ENCODE measurements around the gene EMILIN2.

The EMILIN2 gene

DNA sequence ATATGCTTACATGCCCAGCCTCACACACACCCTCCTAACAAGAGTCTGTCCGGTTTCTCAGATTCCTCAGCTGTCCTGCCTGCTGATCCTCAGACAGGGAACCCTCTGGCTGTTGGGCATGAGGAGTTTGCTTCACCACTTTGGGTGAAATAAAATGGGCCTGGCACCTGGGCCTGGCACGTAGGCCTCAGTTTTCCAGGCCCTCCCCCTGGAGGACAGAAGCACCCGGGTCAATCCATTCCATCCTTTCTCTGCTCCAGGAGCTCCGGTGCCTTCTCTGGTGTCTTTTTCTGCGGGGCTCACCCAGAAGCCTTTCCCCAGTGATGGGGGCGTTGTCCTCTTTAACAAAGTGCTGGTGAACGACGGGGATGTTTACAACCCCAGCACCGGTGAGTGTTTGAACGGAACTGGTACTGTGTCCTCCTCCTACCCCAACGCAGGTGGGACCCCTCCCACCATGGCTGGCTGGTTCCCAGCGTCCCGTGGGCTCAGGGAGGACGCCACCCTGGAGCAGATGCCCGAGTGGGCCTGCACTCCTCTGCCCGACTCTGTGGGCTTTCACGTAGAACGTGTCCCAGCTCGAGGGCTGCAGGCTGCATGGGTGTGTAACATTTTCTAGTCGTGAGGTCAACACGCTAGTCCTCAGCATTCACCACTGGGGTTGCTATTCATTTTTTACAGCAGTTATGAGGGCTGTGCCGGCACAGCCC, 62.8 kb downstream of the EMILIN2 start:
- no peak overlapping the region for H3K4me3 ChIP-seq (ENCODE audit: low read depth, low read length)
- no peaks in the 10 kb centered on the region for H3K9me3 ChIP-seq
- DNase-seq = no peak
- no peaks in the 10 kb centered on the region; the same call in 1 of the 2 replicates for H3K36me3 ChIP-seq
- no peaks in the 10 kb centered on the region for H3K4me1 ChIP-seq
- no peaks in the 10 kb centered on the region for H3K27me3 ChIP-seq
- TF ChIP-seq, protein P1, sequence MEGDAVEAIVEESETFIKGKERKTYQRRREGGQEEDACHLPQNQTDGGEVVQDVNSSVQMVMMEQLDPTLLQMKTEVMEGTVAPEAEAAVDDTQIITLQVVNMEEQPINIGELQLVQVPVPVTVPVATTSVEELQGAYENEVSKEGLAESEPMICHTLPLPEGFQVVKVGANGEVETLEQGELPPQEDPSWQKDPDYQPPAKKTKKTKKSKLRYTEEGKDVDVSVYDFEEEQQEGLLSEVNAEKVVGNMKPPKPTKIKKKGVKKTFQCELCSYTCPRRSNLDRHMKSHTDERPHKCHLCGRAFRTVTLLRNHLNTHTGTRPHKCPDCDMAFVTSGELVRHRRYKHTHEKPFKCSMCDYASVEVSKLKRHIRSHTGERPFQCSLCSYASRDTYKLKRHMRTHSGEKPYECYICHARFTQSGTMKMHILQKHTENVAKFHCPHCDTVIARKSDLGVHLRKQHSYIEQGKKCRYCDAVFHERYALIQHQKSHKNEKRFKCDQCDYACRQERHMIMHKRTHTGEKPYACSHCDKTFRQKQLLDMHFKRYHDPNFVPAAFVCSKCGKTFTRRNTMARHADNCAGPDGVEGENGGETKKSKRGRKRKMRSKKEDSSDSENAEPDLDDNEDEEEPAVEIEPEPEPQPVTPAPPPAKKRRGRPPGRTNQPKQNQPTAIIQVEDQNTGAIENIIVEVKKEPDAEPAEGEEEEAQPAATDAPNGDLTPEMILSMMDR (IDR thresholded peaks at IDR 0.05; ENCODE audit: low read depth, low read length) = no peak

DNA sequence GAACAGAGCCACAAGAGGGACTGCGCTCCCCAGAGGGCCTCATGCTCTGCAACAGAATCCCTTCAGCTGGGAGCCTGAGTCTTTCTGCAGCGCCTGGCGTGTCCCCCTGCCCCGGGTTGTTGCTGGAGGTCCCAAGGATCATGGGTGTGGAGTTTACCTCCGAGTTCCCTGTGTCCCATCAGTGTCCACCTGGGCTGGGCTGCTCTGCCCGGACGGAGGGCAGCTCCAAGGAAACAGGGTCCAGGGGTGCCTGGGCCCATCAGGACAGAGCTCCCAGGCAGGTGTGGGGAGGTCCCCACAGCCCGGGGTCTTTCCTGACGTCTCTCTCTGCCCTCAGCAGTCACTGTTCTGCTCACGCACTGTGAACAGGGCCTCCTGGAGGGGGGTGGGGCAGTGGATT, 63.5 kb downstream of the EMILIN2 start:
- TF ChIP-seq, protein P1 (IDR thresholded peaks at IDR 0.05; ENCODE audit: low read depth, low read length) = no peak
- H3K27me3 ChIP-seq = no peaks in the 10 kb centered on the region
- no peaks in the 10 kb centered on the region for H3K4me1 ChIP-seq

DNA sequence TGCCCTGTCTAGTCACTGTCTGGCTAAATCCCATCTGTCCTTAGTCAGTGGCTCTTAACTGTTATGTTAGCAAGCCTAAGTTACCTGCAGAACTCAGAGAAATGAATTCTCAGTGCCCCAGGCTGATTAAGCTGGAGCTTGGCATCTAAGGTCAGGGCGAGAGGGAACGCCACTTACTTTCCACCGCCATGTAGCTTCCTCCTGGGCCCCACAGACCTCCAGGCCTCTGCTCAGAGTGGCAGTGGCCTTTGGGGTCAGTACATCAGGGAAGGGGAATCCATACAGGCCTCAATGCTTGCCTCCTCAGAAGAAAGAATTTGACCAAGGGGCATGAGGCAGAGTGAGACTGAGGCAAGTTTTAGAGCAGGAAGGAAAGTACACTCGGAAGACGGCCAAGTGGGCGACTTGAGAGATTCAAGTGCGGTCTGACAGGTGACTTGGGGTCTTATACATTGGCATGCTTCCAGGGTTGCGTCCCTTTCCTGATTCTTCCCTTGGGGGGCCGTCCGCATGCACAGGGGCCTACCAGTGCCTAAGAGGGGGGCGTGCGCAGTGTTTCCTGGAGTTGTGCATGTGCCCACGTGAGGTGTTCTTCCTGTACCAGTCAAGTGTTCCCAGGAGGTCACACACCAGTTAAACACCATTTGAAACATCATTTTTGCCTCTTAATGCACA, 64.1 kb downstream of the EMILIN2 start:
- Histone ChIP-seq H3K4me3 (ENCODE audit: low read depth, low read length) (no peak overlapping the region), H3K27me3 (no peaks in the 10 kb centered on the region), H3K9me3 (no peaks in the 10 kb centered on the region), H3K36me3 (no peaks in the 10 kb centered on the region; the same call in 1 of the 2 replicates), H3K4me1 (no peaks in the 10 kb centered on the region)
- TF ChIP-seq, protein P1 (IDR thresholded peaks at IDR 0.05; ENCODE audit: low read depth, low read length) = no peak
- DNase-seq = no peak

More for the DNA sequence above, 63.5 kb downstream of the EMILIN2 start:
- no peak for DNase-seq
- H3K4me3 ChIP-seq (ENCODE audit: low read depth, low read length) = no peak overlapping the region
- no peaks in the 10 kb centered on the region; the same call in 1 of the 2 replicates for H3K36me3 ChIP-seq
- H3K9me3 ChIP-seq = no peaks in the 10 kb centered on the region

DNA sequence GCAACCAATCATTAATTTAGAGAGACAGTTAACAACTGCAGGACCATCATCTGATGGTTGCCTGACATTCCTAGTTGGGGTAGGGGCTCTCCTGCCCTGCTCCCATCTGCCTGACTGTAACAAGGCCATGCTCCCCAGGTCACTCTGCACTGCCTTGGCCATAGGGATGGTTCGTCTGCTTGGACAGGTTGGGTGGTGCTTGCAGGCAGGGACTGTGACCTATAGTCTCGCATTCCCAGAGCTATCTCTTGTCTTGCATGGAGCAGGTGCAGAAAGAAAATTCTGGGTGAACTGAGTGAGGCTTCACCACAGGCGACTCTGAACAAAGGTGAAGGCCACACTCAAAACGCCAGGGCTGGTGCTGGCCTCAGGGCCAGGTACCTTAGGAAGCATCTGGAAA, 64.7 kb downstream of the EMILIN2 start:
- Histone ChIP-seq H3K4me1 (no peaks in the 10 kb centered on the region), H3K4me3 (ENCODE audit: low read depth, low read length) (no peak overlapping the region), H3K27me3 (no peaks in the 10 kb centered on the region), H3K36me3 (no peaks in the 10 kb centered on the region; the same call in 1 of the 2 replicates), H3K9me3 (no peaks in the 10 kb centered on the region)
- no peak for DNase-seq
- TF ChIP-seq, protein P1 (IDR thresholded peaks at IDR 0.05; ENCODE audit: low read depth, low read length) = no peak

DNA sequence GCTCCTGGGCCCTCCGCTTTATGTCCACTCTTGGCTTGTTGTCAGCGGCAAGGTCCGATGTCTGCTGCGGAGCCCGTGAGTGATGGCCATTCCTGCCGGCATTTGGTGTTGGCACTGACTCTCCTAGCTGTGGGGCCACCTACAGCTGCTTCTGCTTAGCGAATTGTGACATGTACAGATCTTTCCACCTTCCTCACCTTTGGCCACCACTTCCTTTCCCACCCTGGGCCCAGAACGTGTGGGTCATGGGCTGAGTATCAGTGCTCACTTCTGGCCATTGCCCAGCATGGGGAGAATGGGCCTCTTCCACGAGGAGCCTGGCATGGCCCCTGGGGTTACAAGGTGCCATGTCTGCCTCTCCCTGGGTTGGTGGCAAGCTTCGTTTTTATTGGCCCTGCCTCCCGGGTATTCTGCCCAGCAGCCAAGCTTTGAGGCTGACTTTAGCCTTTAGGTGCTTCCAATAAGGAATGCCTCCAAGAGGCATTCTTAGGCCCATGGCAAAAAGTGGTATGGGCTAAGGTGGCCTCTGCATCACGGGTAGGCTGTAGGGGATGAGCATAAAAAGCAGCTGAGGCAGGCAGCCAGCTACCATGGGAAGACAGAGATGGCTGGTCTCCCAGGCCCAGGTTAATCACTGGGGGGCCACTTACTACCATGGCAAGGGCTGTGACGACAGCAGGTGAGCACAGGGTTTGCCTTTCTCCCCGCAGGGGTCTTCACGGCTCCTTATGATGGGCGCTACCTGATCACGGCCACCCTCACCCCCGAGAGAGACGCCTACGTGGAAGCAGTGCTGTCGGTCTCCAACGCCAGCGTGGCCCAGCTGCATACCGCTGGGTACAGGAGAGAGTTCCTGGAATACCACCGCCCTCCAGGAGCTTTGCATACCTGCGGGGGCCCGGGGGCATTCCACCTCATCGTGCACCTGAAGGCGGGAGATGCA, 65.8 kb downstream of the EMILIN2 start:
- Histone ChIP-seq H3K4me3 (ENCODE audit: low read depth, low read length) (no peak overlapping the region), H3K9me3 (no peaks in the 10 kb centered on the region), H3K4me1 (no peaks in the 10 kb centered on the region), H3K27me3 (no peaks in the 10 kb centered on the region), H3K36me3 (no peaks in the 10 kb centered on the region; the same call in 1 of the 2 replicates)
- no peak for DNase-seq
- TF ChIP-seq, protein P1 (IDR thresholded peaks at IDR 0.05; ENCODE audit: low read depth, low read length) = no peak

Measured in BE2C (cell line).